Smooth muscle cell (in vitro differentiated cells): ENCODE measurements around the gene AKT1. TPM values are rescaled to one million over a fixed set of nuclear protein-coding genes. Genes with fewer than 3 reads are reported as not detected.

Experiments used
- DNase-seq: peaks from one replicate; lab custom pipeline; 2025; ENCODE audit not compliant: unreplicated experiment; lab: John Stamatoyannopoulos, UW
- H2AFZ ChIP-seq: fragments of 200-600 bp; sonication (generic); 2 replicates; pipeline ENCODE4 v1.6.0; 2016; ENCODE audit warnings: antibody characterized with exemption, low read depth, mild to moderate bottlenecking
- H3F3A ChIP-seq: fragments of 200-600 bp; sonication (generic); 2 replicates; pipeline ENCODE4 v1.6.0; 2017; ENCODE audit warnings: antibody characterized with exemption, low read depth
- H3K27ac ChIP-seq: fragments of 200-600 bp; sonication (generic); 2 replicates; pipeline ENCODE4 v1.5.1; 2016; ENCODE audit warnings: low read depth, mild to moderate bottlenecking
- H3K27me3 ChIP-seq: fragments of 200-600 bp; sonication (generic); 2 replicates; pipeline ENCODE4 v1.6.1; 2016; ENCODE audit warnings: low read depth, mild to moderate bottlenecking
- H3K36me3 ChIP-seq: fragments of 200-600 bp; sonication (generic); 2 replicates; pipeline ENCODE4 v1.5.1; 2016; ENCODE audit warnings: low read depth
- H3K4me1 ChIP-seq: fragments of 200-600 bp; sonication (generic); 2 replicates; pipeline ENCODE4 v1.5.1; 2016; ENCODE audit warnings: low read depth
- H3K4me2 ChIP-seq: fragments of 200-600 bp; sonication (generic); 2 replicates; pipeline ENCODE4 v1.6.0; 2016; ENCODE audit warnings: mild to moderate bottlenecking
- H3K4me3 ChIP-seq: fragments of 200-600 bp; sonication (generic); 2 replicates; pipeline ENCODE4 v1.5.1; 2016; ENCODE audit warnings: mild to moderate bottlenecking
- H3K79me2 ChIP-seq: fragments of 200-600 bp; sonication (generic); 2 replicates; pipeline ENCODE4 v1.6.0; 2016; ENCODE audit warnings: low read depth, mild to moderate bottlenecking
- H3K9ac ChIP-seq: fragments of 200-600 bp; sonication (generic); 2 replicates; pipeline ENCODE4 v1.6.0; 2016; ENCODE audit warnings: low read depth
- H3K9me3 ChIP-seq: fragments of 200-600 bp; sonication (generic); replicated peaks from 2 replicates; pipeline ENCODE4 v1.5.1; 2016; ENCODE audit warnings: low read depth
- H4K20me1 ChIP-seq: fragments of 200-600 bp; sonication (generic); 2 replicates; pipeline ENCODE4 v1.6.0; 2016; ENCODE audit warnings: low read depth
- WGBS: methylation state at CpG from one replicate; pipeline ENCODE4 v1.1.7; 2016; ENCODE audit warnings: low lambda C conversion rate; 5-methylcytosine and 5-hydroxymethylcytosine counted together
- polyA plus RNA-seq: library from polyadenylated mRNA; unstranded; fragments of >200 nt; fragmentation: Nextera tagmentation; extraction: Ambion mirVana; gene quantifications from 2 replicates; pipeline ENCODE4 v1.2.1, GENCODE V29; 2016
- total RNA-seq: library from RNA; depleted of rRNA; stranded (reverse); fragments of >200 nt; gene quantifications from 2 replicates; pipeline ENCODE4 v1.2.3, GENCODE V29; 2014
- TF ChIP-seq, protein P1 (sequence below): fragments of 200-600 bp; sonication (generic); IDR thresholded peaks from 2 replicates; pipeline ENCODE4 v1.5.1; 2017; ENCODE audit warnings: borderline replicate concordance, mild to moderate bottlenecking, antibody characterized with exemption; ENCODE audit not compliant: insufficient read depth, poor library complexity, severe bottlenecking

AKT1 gene
- total and polyA plus RNA-seq, 2 experiments from 2014 or later = 99.9 to 189 TPM

DNA sequence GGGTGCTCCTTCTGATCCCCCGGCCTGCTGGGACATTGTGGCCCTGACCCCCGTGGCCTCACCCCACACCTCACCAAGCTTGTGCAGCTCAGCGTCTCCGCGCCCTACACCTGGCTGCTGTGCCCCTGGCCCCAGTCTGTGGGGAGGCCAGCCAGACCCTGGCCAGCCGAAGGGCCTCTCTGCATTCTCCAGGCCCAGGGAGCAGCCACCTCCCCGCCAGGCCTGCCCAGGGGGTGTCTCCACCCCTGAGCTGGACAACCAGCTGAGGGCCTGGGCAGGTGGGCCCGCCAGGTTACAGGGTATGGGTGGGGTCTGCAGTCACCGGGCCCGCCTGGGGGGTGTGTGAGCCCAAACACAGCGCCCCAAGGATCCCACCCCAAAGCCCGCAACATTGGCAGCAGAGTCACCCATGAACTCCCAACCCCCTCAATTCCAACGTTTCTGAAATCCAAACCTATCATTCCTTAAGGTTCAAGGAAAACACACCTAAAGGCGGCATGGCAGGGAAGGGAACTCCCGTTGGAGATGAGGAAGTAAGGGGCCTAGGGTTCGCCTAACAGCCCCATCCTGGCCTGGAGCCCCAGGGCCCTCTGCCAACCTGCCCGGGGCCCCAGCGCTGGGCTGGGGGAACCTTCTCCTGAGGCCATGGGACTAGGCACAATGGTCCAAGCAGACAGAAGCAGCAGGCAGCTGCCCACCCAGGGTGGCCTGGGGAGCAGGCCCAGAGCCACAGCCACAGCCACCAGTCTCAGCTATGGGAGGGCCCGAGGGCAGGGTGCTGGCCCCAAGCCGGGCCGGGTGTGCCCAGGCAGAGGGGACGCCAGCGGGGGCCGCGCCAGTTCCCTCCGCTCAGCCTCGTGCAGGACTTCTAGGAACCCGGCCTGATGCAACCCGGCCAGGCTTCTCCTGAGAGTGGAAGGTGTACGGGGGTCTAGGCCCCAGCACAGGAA lies 8.5 kb downstream of the AKT1 start:
- no peaks in the 10 kb centered on the region for H3K36me3 ChIP-seq
- no peak for DNase-seq
- TF ChIP-seq, protein P1, sequence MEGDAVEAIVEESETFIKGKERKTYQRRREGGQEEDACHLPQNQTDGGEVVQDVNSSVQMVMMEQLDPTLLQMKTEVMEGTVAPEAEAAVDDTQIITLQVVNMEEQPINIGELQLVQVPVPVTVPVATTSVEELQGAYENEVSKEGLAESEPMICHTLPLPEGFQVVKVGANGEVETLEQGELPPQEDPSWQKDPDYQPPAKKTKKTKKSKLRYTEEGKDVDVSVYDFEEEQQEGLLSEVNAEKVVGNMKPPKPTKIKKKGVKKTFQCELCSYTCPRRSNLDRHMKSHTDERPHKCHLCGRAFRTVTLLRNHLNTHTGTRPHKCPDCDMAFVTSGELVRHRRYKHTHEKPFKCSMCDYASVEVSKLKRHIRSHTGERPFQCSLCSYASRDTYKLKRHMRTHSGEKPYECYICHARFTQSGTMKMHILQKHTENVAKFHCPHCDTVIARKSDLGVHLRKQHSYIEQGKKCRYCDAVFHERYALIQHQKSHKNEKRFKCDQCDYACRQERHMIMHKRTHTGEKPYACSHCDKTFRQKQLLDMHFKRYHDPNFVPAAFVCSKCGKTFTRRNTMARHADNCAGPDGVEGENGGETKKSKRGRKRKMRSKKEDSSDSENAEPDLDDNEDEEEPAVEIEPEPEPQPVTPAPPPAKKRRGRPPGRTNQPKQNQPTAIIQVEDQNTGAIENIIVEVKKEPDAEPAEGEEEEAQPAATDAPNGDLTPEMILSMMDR = no peak
- H3K27ac ChIP-seq = no peak overlapping the region
- peaks cover 50% of the 10 kb centered on the region for H3K79me2 ChIP-seq
- no peak overlapping the region for H3K4me3 ChIP-seq
- H3K9me3 ChIP-seq = no peaks in the 10 kb centered on the region
- H4K20me1 ChIP-seq = peaks cover 97% of the 10 kb centered on the region
- H3K4me1 ChIP-seq = no peaks in the 10 kb centered on the region
- 96% methylated on average over 28 of the region's 30 CpGs for WGBS
- no peak overlapping the region for H3K4me2 ChIP-seq
- no peaks in the 10 kb centered on the region for H3F3A ChIP-seq
- H2AFZ ChIP-seq = no peak overlapping the region
- no peaks in the 10 kb centered on the region for H3K27me3 ChIP-seq
- no peak overlapping the region for H3K9ac ChIP-seq

DNA sequence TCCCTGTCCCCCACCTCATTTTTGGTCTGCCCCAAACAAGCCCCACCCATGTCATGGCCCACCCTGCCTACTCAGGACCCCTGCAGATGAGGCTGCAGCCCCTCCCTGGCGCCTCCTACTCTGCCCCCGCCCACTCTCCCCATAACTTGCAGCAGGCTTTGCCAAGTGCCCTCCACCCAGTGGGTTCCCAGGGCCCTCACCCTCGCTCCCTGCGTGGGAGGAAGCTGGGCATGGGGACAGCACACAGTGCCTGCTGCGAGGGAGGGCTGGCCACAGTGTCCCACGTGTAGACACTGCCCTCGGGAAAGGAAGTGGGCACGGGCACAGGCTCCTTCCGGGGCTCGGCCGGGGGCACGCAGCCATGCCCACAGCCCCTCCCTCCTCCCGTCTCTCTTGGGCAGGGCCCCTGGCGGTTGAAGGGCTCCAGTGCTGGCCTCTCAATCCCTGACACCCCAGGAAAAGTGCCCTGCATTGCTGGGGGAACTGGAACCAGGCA lies 9.4 kb downstream of the AKT1 start:
- TF ChIP-seq, protein P1 = no peak
- Histone ChIP-seq H3F3A (no peaks in the 10 kb centered on the region), H3K4me1 (no peaks in the 10 kb centered on the region), H2AFZ (no peak overlapping the region), H3K79me2 (peaks cover 41% of the 10 kb centered on the region), H3K4me3 (no peak overlapping the region), H3K4me2 (no peak overlapping the region), H3K9ac (no peak overlapping the region), H3K36me3 (no peaks in the 10 kb centered on the region), H3K27ac (no peak overlapping the region), H3K9me3 (no peaks in the 10 kb centered on the region), H4K20me1 (peaks cover 97% of the 10 kb centered on the region), H3K27me3 (no peaks in the 10 kb centered on the region)
- DNase-seq = no peak
- WGBS = 96% methylated on average over 7 of the region's 14 CpGs

DNA sequence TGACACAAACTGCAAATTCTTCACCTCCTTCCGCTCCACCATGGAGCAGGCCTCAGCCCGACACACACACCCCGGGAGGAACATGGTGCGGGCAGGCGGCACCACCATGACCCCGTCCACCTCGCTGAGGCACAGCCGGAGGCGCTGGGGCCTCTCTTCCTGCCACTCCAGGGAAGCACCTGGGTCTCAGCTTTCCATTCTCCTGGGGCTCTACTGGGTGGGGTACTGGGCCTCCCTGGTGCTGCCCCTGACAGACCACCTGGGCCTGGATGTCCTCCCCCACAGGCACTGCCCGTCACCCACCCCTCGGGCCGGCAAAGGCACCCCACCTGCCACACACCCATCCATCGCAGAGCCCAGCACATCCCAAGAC lies 9.9 kb downstream of the AKT1 start:
- Histone ChIP-seq H3K9ac (no peak overlapping the region), H3K4me2 (no peak overlapping the region), H4K20me1 (peaks cover 97% of the 10 kb centered on the region), H3K4me1 (no peaks in the 10 kb centered on the region), H3K36me3 (no peaks in the 10 kb centered on the region), H3F3A (no peaks in the 10 kb centered on the region), H3K9me3 (no peaks in the 10 kb centered on the region), H3K27me3 (no peaks in the 10 kb centered on the region), H3K4me3 (no peak overlapping the region), H2AFZ (no peak overlapping the region), H3K27ac (no peak overlapping the region), H3K79me2 (peaks cover 37% of the 10 kb centered on the region)
- no peak for DNase-seq
- WGBS = 93% methylated on average over 9 of the region's 13 CpGs
- TF ChIP-seq, protein P1 = no peak
